ENCODE data around the gene GALNT7.

GALNT7 gene

GRCh38 chr4:173270312-173271027, 101.9 kb downstream of the GALNT7 start:
- DNase-seq: no peak

- DNase-seq: no peak
Observed at GRCh38 chr4:173272314-173272713, 103.7 kb downstream of the GALNT7 start.

- DNase-seq: no peak
Observed at GRCh38 chr4:173272996-173273395, 104.4 kb downstream of the GALNT7 start.

- DNase-seq: no peak
Observed at GRCh38 chr4:173273941-173274340, 105.3 kb downstream of the GALNT7 start.

- DNase-seq: no peak
Observed at GRCh38 chr4:173274744-173275143, 106.1 kb downstream of the GALNT7 start.

GRCh38 chr4:173275150-173275549, 106.5 kb downstream of the GALNT7 start:
- no peak for DNase-seq

- DNase-seq: no peak
Observed at GRCh38 chr4:173277340-173277739, 108.7 kb downstream of the GALNT7 start.

GRCh38 chr4:173280998-173281397, 112.4 kb downstream of the GALNT7 start:
- no peak for DNase-seq

- no peak for DNase-seq
Observed at GRCh38 chr4:173281406-173282255, 113.0 kb downstream of the GALNT7 start.

GRCh38 chr4:173282256-173282562, 113.6 kb downstream of the GALNT7 start:
- DNase-seq: no peak

- no peak for DNase-seq
Observed at GRCh38 chr4:173282626-173283025, 114.0 kb downstream of the GALNT7 start.

- no peak for DNase-seq
Observed at GRCh38 chr4:173284463-173284862, 115.9 kb downstream of the GALNT7 start.

- DNase-seq: no peak
Observed at GRCh38 chr4:173287486-173287885, 118.9 kb downstream of the GALNT7 start.

- DNase-seq: no peak
Observed at GRCh38 chr4:173288296-173288695, 119.7 kb downstream of the GALNT7 start.

GRCh38 chr4:173288698-173289352, 120.2 kb downstream of the GALNT7 start:
- no peak for DNase-seq

GRCh38 chr4:173289353-173289727, 120.7 kb downstream of the GALNT7 start:
- DNase-seq: no peak

- no peak for DNase-seq
Observed at GRCh38 chr4:173291899-173292298, 123.3 kb downstream of the GALNT7 start.

- DNase-seq: no peak
Observed at GRCh38 chr4:173293663-173294062, 125.1 kb downstream of the GALNT7 start.

GRCh38 chr4:173294444-173294843, 125.8 kb downstream of the GALNT7 start:
- no peak for DNase-seq

GRCh38 chr4:173301518-173302201, 133.0 kb downstream of the GALNT7 start:
- DNase-seq: no peak

GRCh38 chr4:173307778-173308177, 139.2 kb downstream of the GALNT7 start:
- DNase-seq: no peak

GRCh38 chr4:173311368-173311767, 142.8 kb downstream of the GALNT7 start:
- DNase-seq: no peak

- no peak for DNase-seq
Observed at GRCh38 chr4:173314715-173315114, 146.1 kb downstream of the GALNT7 start.
